Nephron progenitor cell (in vitro differentiated cells): ENCODE data around the gene NDFIP1.
"Not testable (repeated sequence)": the region's sequence is repeated elsewhere in the genome, so short reads cannot be mapped to it uniquely, and the experiment has no call there.

Experiments used
- DNase-seq: peaks from one replicate; pipeline ENCODE4 v3.0.0; 2021
- H3K27ac Mint-ChIP-seq: 2 replicates; pipeline ENCODE4 v1.8.0; 2021; ENCODE audit warnings: mild to moderate bottlenecking, moderate library complexity, mixed read lengths
- H3K27me3 Mint-ChIP-seq: 2 replicates; pipeline ENCODE4 v1.8.0; 2021; ENCODE audit warnings: mild to moderate bottlenecking, low read depth, mixed read lengths; ENCODE audit not compliant: poor library complexity
- H3K36me3 Mint-ChIP-seq: 2 replicates; pipeline ENCODE4 v1.8.0; 2021; ENCODE audit warnings: low read depth, mixed read lengths
- H3K4me1 Mint-ChIP-seq: 2 replicates; pipeline ENCODE4 v1.8.0; 2021; ENCODE audit warnings: mixed read lengths
- H3K4me3 Mint-ChIP-seq: 2 replicates; pipeline ENCODE4 v1.8.0; 2021; ENCODE audit warnings: mild to moderate bottlenecking, moderate library complexity, mixed read lengths
- H3K9me3 Mint-ChIP-seq: 2 replicates; pipeline ENCODE4 v1.8.0; 2021; ENCODE audit warnings: mild to moderate bottlenecking, moderate library complexity, mixed read lengths
- CTCF ChIP-seq: fragments of 200-600 bp; sonication (generic); IDR thresholded peaks from 2 replicates; pipeline ENCODE4 v1.5.0; 2021; ENCODE audit warnings: antibody characterized with exemption

The NDFIP1 gene

GRCh38 chr5:142149363-142149762 is 40.8 kb downstream of the NDFIP1 start:
- H3K27ac Mint-ChIP-seq: no peak overlapping the region
- no peaks in the 10 kb centered on the region for H3K27me3 Mint-ChIP-seq
- no peak overlapping the region for H3K4me3 Mint-ChIP-seq
- H3K4me1 Mint-ChIP-seq: peaks cover 17% of the 10 kb centered on the region
- H3K36me3 Mint-ChIP-seq: peaks cover 52% of the 10 kb centered on the region
- TF ChIP-seq CTCF: no peak
- DNase-seq: no peak
- H3K9me3 Mint-ChIP-seq: peaks cover 10% of the 10 kb centered on the region

GRCh38 chr5:142150431-142150830 is 41.9 kb downstream of the NDFIP1 start:
- Mint-ChIP-seq H3K27me3 (no peaks in the 10 kb centered on the region), H3K27ac (no peak overlapping the region), H3K4me1 (peaks cover 17% of the 10 kb centered on the region), H3K4me3 (no peak overlapping the region), H3K36me3 (peaks cover 59% of the 10 kb centered on the region), H3K9me3 (peaks cover 10% of the 10 kb centered on the region)
- no peak for TF ChIP-seq CTCF
- no peak for DNase-seq

GRCh38 chr5:142151436-142152383 is 43.1 kb downstream of the NDFIP1 start:
- Mint-ChIP-seq H3K27ac (no peak overlapping the region), H3K9me3 (peaks cover 8% of the 10 kb centered on the region), H3K36me3 (peaks cover 51% of the 10 kb centered on the region), H3K27me3 (no peaks in the 10 kb centered on the region), H3K4me3 (no peak overlapping the region), H3K4me1 (peaks cover 28% of the 10 kb centered on the region)
- DNase-seq: peak; percentile 58
- TF ChIP-seq CTCF: peak; percentile 91

GRCh38 chr5:142152384-142152732 is 43.8 kb downstream of the NDFIP1 start:
- no peaks in the 10 kb centered on the region for H3K27me3 Mint-ChIP-seq
- H3K36me3 Mint-ChIP-seq: peaks cover 45% of the 10 kb centered on the region
- H3K9me3 Mint-ChIP-seq: peaks cover 3% of the 10 kb centered on the region
- peaks cover 34% of the 10 kb centered on the region for H3K4me1 Mint-ChIP-seq
- H3K4me3 Mint-ChIP-seq: no peak overlapping the region
- no peak for DNase-seq
- no peak for TF ChIP-seq CTCF
- no peak overlapping the region for H3K27ac Mint-ChIP-seq

GRCh38 chr5:142153674-142154448 is 45.3 kb downstream of the NDFIP1 start:
- no peak for DNase-seq
- Mint-ChIP-seq H3K27me3 (no peaks in the 10 kb centered on the region), H3K4me3 (no peak overlapping the region), H3K4me1 (peaks cover 40% of the 10 kb centered on the region), H3K27ac (no peak overlapping the region), H3K36me3 (peaks cover 33% of the 10 kb centered on the region), H3K9me3 (no peaks in the 10 kb centered on the region)
- no peak for TF ChIP-seq CTCF

GRCh38 chr5:142154449-142154841 is 45.9 kb downstream of the NDFIP1 start:
- H3K27me3 Mint-ChIP-seq, DNase-seq, H3K27ac Mint-ChIP-seq, H3K4me3 Mint-ChIP-seq, H3K9me3 Mint-ChIP-seq: not testable (repeated sequence)
- H3K36me3 Mint-ChIP-seq: peaks cover 29% of the 10 kb centered on the region
- peaks cover 45% of the 10 kb centered on the region for H3K4me1 Mint-ChIP-seq
